ENCODE measurements around the gene PRRT4.

DNA sequence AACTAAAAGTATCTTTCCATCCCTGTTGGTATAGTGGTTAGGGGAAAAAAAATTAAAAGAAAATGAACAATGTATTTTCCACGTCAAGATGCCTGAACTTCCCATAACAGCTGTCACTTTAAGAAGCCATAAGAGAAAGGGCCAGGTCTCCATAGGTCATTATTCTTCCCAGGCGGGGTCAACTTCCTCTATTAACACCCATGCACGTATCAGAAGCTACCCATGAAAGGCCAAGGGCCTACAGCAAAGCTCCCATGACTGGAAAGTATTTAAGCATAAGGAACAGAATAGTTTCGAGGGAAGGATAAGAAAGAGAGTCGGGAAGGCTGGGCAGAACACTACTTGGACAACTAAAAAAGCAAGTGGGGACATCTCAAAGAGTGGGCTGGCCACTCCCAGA lies 57.8 kb downstream of the PRRT4 start:
- TF ChIP-seq CTCF (conservative IDR thresholded peaks at IDR 0.05 in 1 of 2, IDR thresholded peaks at IDR 0.05 in 1 of 2; ENCODE audit: extremely low read depth in 1 of 2, insufficient read depth in 1 of 2, low read depth in 1 of 2, low read length in 2 of 2) (no peak), EZH2 (IDR thresholded peaks at IDR 0.05; ENCODE audit: borderline replicate concordance, low read length) (no peak)
